ENCODE data around the gene OPCML. TPM values are rescaled to one million over a fixed set of nuclear protein-coding genes. Genes with fewer than 3 reads are reported as not detected.

OPCML gene
- total RNA-seq, 2 donors from 2014 or later = not detected

GRCh38 chr11:132631989-132632388 lies 900.3 kb downstream of the OPCML start:
- no peak for ATAC-seq
- Mint-ChIP-seq H3K9me3 (peaks cover 14% of the 10 kb centered on the region), H3K36me3 (no peaks in the 10 kb centered on the region), H3K27ac (no peak overlapping the region), H3K4me1 (ENCODE audit: low read depth in 2 of 2) (no peaks in the 10 kb centered on the region), H3K27me3 (no peaks in the 10 kb centered on the region), H3K4me3 (no peak overlapping the region)
- DNase-seq (ENCODE audit: low spot score) = no peak

- no peaks in the 10 kb centered on the region for H3K36me3 Mint-ChIP-seq
- no peaks in the 10 kb centered on the region for H3K27me3 Mint-ChIP-seq
- no peak for DNase-seq (ENCODE audit: low spot score)
- no peak overlapping the region for H3K27ac Mint-ChIP-seq
- H3K9me3 Mint-ChIP-seq = peaks cover 19% of the 10 kb centered on the region
- no peak overlapping the region for H3K4me3 Mint-ChIP-seq
- no peaks in the 10 kb centered on the region for H3K4me1 Mint-ChIP-seq (ENCODE audit: low read depth in 2 of 2)
- no peak for ATAC-seq
These were observed 904.3 kb downstream of the OPCML start for GRCh38 chr11:132627981-132628380.

GRCh38 chr11:132626446-132626845 lies 905.9 kb downstream of the OPCML start:
- Mint-ChIP-seq H3K27ac (no peak overlapping the region), H3K4me3 (no peak overlapping the region), H3K9me3 (peaks cover 20% of the 10 kb centered on the region), H3K36me3 (no peaks in the 10 kb centered on the region), H3K27me3 (no peaks in the 10 kb centered on the region), H3K4me1 (ENCODE audit: low read depth in 2 of 2) (no peaks in the 10 kb centered on the region)
- DNase-seq (ENCODE audit: low spot score) (no peak), ATAC-seq (no peak)

- Mint-ChIP-seq H3K9me3 (peaks cover 25% of the 10 kb centered on the region), H3K27ac (no peak overlapping the region), H3K4me3 (no peak overlapping the region), H3K4me1 (ENCODE audit: low read depth in 2 of 2) (no peaks in the 10 kb centered on the region), H3K36me3 (no peaks in the 10 kb centered on the region), H3K27me3 (no peaks in the 10 kb centered on the region)
- no peak for ATAC-seq
- DNase-seq (ENCODE audit: low spot score) = no peak
These were observed 908.8 kb downstream of the OPCML start for GRCh38 chr11:132623511-132623910.

GRCh38 chr11:132621976-132622580 lies 910.2 kb downstream of the OPCML start:
- H3K4me3 Mint-ChIP-seq = no peak overlapping the region
- H3K27ac Mint-ChIP-seq = no peak overlapping the region
- peaks cover 21% of the 10 kb centered on the region for H3K9me3 Mint-ChIP-seq
- H3K4me1 Mint-ChIP-seq (ENCODE audit: low read depth in 2 of 2) = no peaks in the 10 kb centered on the region
- no peaks in the 10 kb centered on the region for H3K27me3 Mint-ChIP-seq
- no peak for ATAC-seq
- no peaks in the 10 kb centered on the region for H3K36me3 Mint-ChIP-seq
- DNase-seq (ENCODE audit: low spot score) = no peak

GRCh38 chr11:132620423-132620822 lies 911.9 kb downstream of the OPCML start:
- peaks cover 21% of the 10 kb centered on the region for H3K9me3 Mint-ChIP-seq
- H3K4me1 Mint-ChIP-seq (ENCODE audit: low read depth in 2 of 2) = no peaks in the 10 kb centered on the region
- DNase-seq (ENCODE audit: low spot score) = no peak
- H3K27ac Mint-ChIP-seq = no peak overlapping the region
- H3K4me3 Mint-ChIP-seq = no peak overlapping the region
- ATAC-seq = no peak
- H3K36me3 Mint-ChIP-seq = no peaks in the 10 kb centered on the region
- H3K27me3 Mint-ChIP-seq = no peaks in the 10 kb centered on the region

- Mint-ChIP-seq H3K4me1 (ENCODE audit: low read depth in 2 of 2) (no peaks in the 10 kb centered on the region), H3K36me3 (no peaks in the 10 kb centered on the region), H3K27me3 (no peaks in the 10 kb centered on the region), H3K27ac (no peak overlapping the region), H3K9me3 (peaks cover 7% of the 10 kb centered on the region), H3K4me3 (no peak overlapping the region)
- DNase-seq (ENCODE audit: low spot score) (no peak), ATAC-seq (no peak)
These were observed 921.5 kb downstream of the OPCML start for GRCh38 chr11:132610791-132611190.

- Mint-ChIP-seq H3K4me3 (no peak overlapping the region), H3K36me3 (no peaks in the 10 kb centered on the region), H3K27me3 (no peaks in the 10 kb centered on the region), H3K27ac (no peak overlapping the region), H3K4me1 (ENCODE audit: low read depth in 2 of 2) (no peaks in the 10 kb centered on the region), H3K9me3 (peaks cover 7% of the 10 kb centered on the region)
- DNase-seq (ENCODE audit: low spot score) (no peak), ATAC-seq (no peak)
These were observed 922.1 kb downstream of the OPCML start for GRCh38 chr11:132610216-132610615.

GRCh38 chr11:132607575-132607974 lies 924.7 kb downstream of the OPCML start:
- ATAC-seq (no peak), DNase-seq (ENCODE audit: low spot score) (no peak)
- no peak overlapping the region for H3K4me3 Mint-ChIP-seq

GRCh38 chr11:132605825-132606570 lies 926.3 kb downstream of the OPCML start:
- ATAC-seq = no peak
- H3K27me3 Mint-ChIP-seq = no peaks in the 10 kb centered on the region
- no peak for DNase-seq (ENCODE audit: low spot score)
- H3K9me3 Mint-ChIP-seq = peaks cover 5% of the 10 kb centered on the region
- H3K36me3 Mint-ChIP-seq = no peaks in the 10 kb centered on the region
- no peaks in the 10 kb centered on the region for H3K4me1 Mint-ChIP-seq (ENCODE audit: low read depth in 2 of 2)
- H3K27ac Mint-ChIP-seq = no peak overlapping the region
- H3K4me3 Mint-ChIP-seq = no peak overlapping the region

More at GRCh38 chr11:132607575-132607974, 924.7 kb downstream of the OPCML start:
- H3K36me3 Mint-ChIP-seq = no peaks in the 10 kb centered on the region
- H3K4me1 Mint-ChIP-seq (ENCODE audit: low read depth in 2 of 2) = no peaks in the 10 kb centered on the region
- no peaks in the 10 kb centered on the region for H3K27me3 Mint-ChIP-seq
- peaks cover 5% of the 10 kb centered on the region for H3K9me3 Mint-ChIP-seq
- H3K27ac Mint-ChIP-seq = no peak overlapping the region

- peaks cover 2% of the 10 kb centered on the region for H3K9me3 Mint-ChIP-seq
- H3K27me3 Mint-ChIP-seq = no peaks in the 10 kb centered on the region
- ATAC-seq = no peak
These were observed 927.9 kb downstream of the OPCML start for GRCh38 chr11:132604431-132604830.

GRCh38 chr11:132601875-132602274 lies 930.4 kb downstream of the OPCML start:
- Mint-ChIP-seq H3K27me3 (no peaks in the 10 kb centered on the region), H3K4me1 (ENCODE audit: low read depth in 2 of 2) (no peaks in the 10 kb centered on the region), H3K9me3 (peaks cover 3% of the 10 kb centered on the region), H3K36me3 (no peaks in the 10 kb centered on the region), H3K4me3 (no peak overlapping the region), H3K27ac (no peak overlapping the region)
- ATAC-seq = no peak
- DNase-seq (ENCODE audit: low spot score) = no peak

More at GRCh38 chr11:132604431-132604830, 927.9 kb downstream of the OPCML start:
- Mint-ChIP-seq H3K4me3 (no peak overlapping the region), H3K27ac (no peak overlapping the region), H3K4me1 (ENCODE audit: low read depth in 2 of 2) (no peaks in the 10 kb centered on the region), H3K36me3 (no peaks in the 10 kb centered on the region)
- no peak for DNase-seq (ENCODE audit: low spot score)

GRCh38 chr11:132595711-132596134 lies 936.6 kb downstream of the OPCML start:
- Mint-ChIP-seq H3K36me3 (peaks cover 8% of the 10 kb centered on the region), H3K4me1 (ENCODE audit: low read depth in 2 of 2) (no peaks in the 10 kb centered on the region), H3K4me3 (no peak overlapping the region), H3K27me3 (no peaks in the 10 kb centered on the region), H3K9me3 (peaks cover 14% of the 10 kb centered on the region), H3K27ac (no peak overlapping the region)
- ATAC-seq (no peak), DNase-seq (ENCODE audit: low spot score) (no peak)

- peaks cover 8% of the 10 kb centered on the region for H3K36me3 Mint-ChIP-seq
- DNase-seq (ENCODE audit: low spot score) = no peak
These were observed 937.1 kb downstream of the OPCML start for GRCh38 chr11:132595246-132595645.

More at GRCh38 chr11:132595246-132595645, 937.1 kb downstream of the OPCML start:
- H3K27ac Mint-ChIP-seq = no peak overlapping the region
- H3K27me3 Mint-ChIP-seq = no peaks in the 10 kb centered on the region
- peaks cover 14% of the 10 kb centered on the region for H3K9me3 Mint-ChIP-seq
- H3K4me1 Mint-ChIP-seq (ENCODE audit: low read depth in 2 of 2) = no peaks in the 10 kb centered on the region
- H3K4me3 Mint-ChIP-seq = no peak overlapping the region
- ATAC-seq = no peak
